ENCODE results near the gene PTOV1.

GRCh38 chr19:49832556-49832955, 18.4 kb upstream of the PTOV1 start:
- TF ChIP-seq POLR2AphosphoS5 (IDR thresholded peaks at IDR 0.05; ENCODE audit: low read depth, low read length) (no peak), POLR2A (IDR thresholded peaks at IDR 0.05; ENCODE audit: low read depth, low read length) (no peak)

All from GM12892 (cell line).